DOHH2 (cell line): Measurements from ENCODE around the gene TCN2.

Experiments
- CTCF ChIP-seq: fragments of 200-600 bp; sonication (generic); IDR thresholded peaks from one replicate; pipeline ENCODE4 v1.5.1; 2014; ENCODE audit warnings: antibody characterized with exemption, mild to moderate bottlenecking, low read depth, low read length; ENCODE audit not compliant: poor library complexity, severe bottlenecking
- EZH2phosphoT487 ChIP-seq: fragments of 200-600 bp; sonication (generic); IDR thresholded peaks from 2 replicates; pipeline ENCODE4 v1.6.1; 2017; ENCODE audit warnings: borderline replicate concordance, mild to moderate bottlenecking, antibody characterized with exemption, low read length, moderate library complexity, mixed read lengths

GRCh38 chr22:30636226-30637077 lies 29.5 kb downstream of the TCN2 start:
- TF ChIP-seq CTCF (no peak), EZH2phosphoT487 (no peak)
